ENCODE data around the gene TRIM72.

DNA sequence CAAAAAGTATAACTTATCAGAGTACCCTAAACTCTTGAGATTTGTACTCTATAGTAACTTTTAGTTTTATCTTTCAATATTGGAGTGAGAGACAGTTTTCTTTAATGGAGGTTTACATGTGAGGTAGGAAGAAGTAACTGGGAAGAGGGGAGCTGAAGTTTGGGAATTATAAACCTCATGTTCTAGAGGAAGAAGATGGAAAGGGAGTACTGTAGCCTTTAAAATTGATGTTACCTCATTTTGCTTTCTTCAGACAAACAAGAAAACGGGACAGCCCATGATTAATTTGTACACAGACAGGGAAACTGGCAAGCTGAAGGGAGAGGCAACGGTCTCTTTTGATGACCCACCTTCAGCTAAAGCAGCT is 24.5 kb upstream of the TRIM72 start:
- TF ChIP-seq CTCF (IDR thresholded peaks at IDR 0.05) (no peak), POLR2A (IDR thresholded peaks at IDR 0.05) (no peak)
